NK-92 (cell line): ENCODE results near the gene PLEK.

Experiments used
- DNase-seq: peaks from one replicate; lab custom pipeline; 2025; ENCODE audit not compliant: unreplicated experiment; lab: John Stamatoyannopoulos, UW

The PLEK gene

GRCh38 chr2:68414452-68414851, 49.4 kb downstream of the PLEK start:
- no peak for DNase-seq

GRCh38 chr2:68414876-68415275, 49.8 kb downstream of the PLEK start:
- no peak for DNase-seq

- no peak for DNase-seq
These were observed 50.4 kb downstream of the PLEK start for GRCh38 chr2:68415521-68415920.

- no peak for DNase-seq
These were observed 51.1 kb downstream of the PLEK start for GRCh38 chr2:68416081-68416675.

GRCh38 chr2:68417926-68418325, 52.8 kb downstream of the PLEK start:
- no peak for DNase-seq

GRCh38 chr2:68418419-68418818, 53.3 kb downstream of the PLEK start:
- no peak for DNase-seq

GRCh38 chr2:68418855-68419254, 53.8 kb downstream of the PLEK start:
- no peak for DNase-seq

- no peak for DNase-seq
These were observed 55.3 kb downstream of the PLEK start for GRCh38 chr2:68420254-68420910.

- no peak for DNase-seq
These were observed 59.0 kb downstream of the PLEK start for GRCh38 chr2:68423966-68424650.

- no peak for DNase-seq
These were observed 60.4 kb downstream of the PLEK start for GRCh38 chr2:68425503-68425902.

GRCh38 chr2:68426446-68426845, 61.4 kb downstream of the PLEK start:
- no peak for DNase-seq

- no peak for DNase-seq
These were observed 61.9 kb downstream of the PLEK start for GRCh38 chr2:68426848-68427579.

GRCh38 chr2:68428126-68428525, 63.0 kb downstream of the PLEK start:
- DNase-seq = no peak

GRCh38 chr2:68428746-68429145, 63.7 kb downstream of the PLEK start:
- DNase-seq = no peak

GRCh38 chr2:68429311-68429826, 64.3 kb downstream of the PLEK start:
- no peak for DNase-seq

- no peak for DNase-seq
These were observed 66.4 kb downstream of the PLEK start for GRCh38 chr2:68431316-68431972.

GRCh38 chr2:68432696-68433658, 67.9 kb downstream of the PLEK start:
- no peak for DNase-seq

GRCh38 chr2:68434981-68435380, 69.9 kb downstream of the PLEK start:
- no peak for DNase-seq

- no peak for DNase-seq
These were observed 70.5 kb downstream of the PLEK start for GRCh38 chr2:68435615-68436014.

- no peak for DNase-seq
These were observed 71.2 kb downstream of the PLEK start for GRCh38 chr2:68436270-68436669.
